Measurements from ENCODE around the gene CDYL.

CDYL gene

GRCh38 chr6:4920914-4921410, 144.8 kb downstream of the CDYL start:
- Histone ChIP-seq H3K79me2 (ENCODE audit: control insufficient read depth, low read length) (0 out of 2 replicates have a peak, but pooled peaks cover 2% of the 10 kb centered on the region), H3K4me2 (ENCODE audit: low read length) (no peak overlapping the region), H3K9me3 (ENCODE audit: control insufficient read depth, insufficient read depth, low read length) (no peaks in the 10 kb centered on the region), H3K9me2 (replicated peaks; ENCODE audit: control insufficient read depth, low read length) (no peaks in the 10 kb centered on the region), H3K4me3 (ENCODE audit: low read length) (no peak overlapping the region), H3F3A (ENCODE audit: control insufficient read depth, insufficient read depth) (no peaks in the 10 kb centered on the region), H3K36me3 (ENCODE audit: control insufficient read depth, low read length) (no peaks in the 10 kb centered on the region), H3K27me3 (ENCODE audit: control insufficient read depth, low read length) (no peaks in the 10 kb centered on the region), H4K20me1 (ENCODE audit: control insufficient read depth, insufficient read depth, low read depth, low read length) (peaks cover 4% of the 10 kb centered on the region; the same call in 1 of the 2 replicates), H3K4me1 (ENCODE audit: control insufficient read depth, low read length) (no peaks in the 10 kb centered on the region), H3K27ac (ENCODE audit: low read depth, low read length) (no peak overlapping the region)
- no peak for TF ChIP-seq CTCF (IDR thresholded peaks at IDR 0.05; ENCODE audit: low read depth, low read length, poor library complexity, severe bottlenecking)
- no peak for TF ChIP-seq EZH2phosphoT487 (IDR thresholded peaks at IDR 0.05; ENCODE audit: borderline replicate concordance, low read length)

- TF ChIP-seq EZH2phosphoT487 (IDR thresholded peaks at IDR 0.05; ENCODE audit: borderline replicate concordance, low read length), result no peak
- no peak for TF ChIP-seq CTCF (IDR thresholded peaks at IDR 0.05; ENCODE audit: low read depth, low read length, poor library complexity, severe bottlenecking)
- Histone ChIP-seq H4K20me1 (ENCODE audit: control insufficient read depth, insufficient read depth, low read depth, low read length) (peaks cover 4% of the 10 kb centered on the region; the same call in 1 of the 2 replicates), H3K9me2 (replicated peaks; ENCODE audit: control insufficient read depth, low read length) (no peaks in the 10 kb centered on the region), H3K36me3 (ENCODE audit: control insufficient read depth, low read length) (no peaks in the 10 kb centered on the region), H3F3A (ENCODE audit: control insufficient read depth, insufficient read depth) (no peaks in the 10 kb centered on the region), H3K9me3 (ENCODE audit: control insufficient read depth, insufficient read depth, low read length) (no peaks in the 10 kb centered on the region), H3K4me2 (ENCODE audit: low read length) (no peak overlapping the region), H3K79me2 (ENCODE audit: control insufficient read depth, low read length) (0 out of 2 replicates have a peak, but pooled peaks cover 2% of the 10 kb centered on the region), H3K4me3 (ENCODE audit: low read length) (no peak overlapping the region), H3K27me3 (ENCODE audit: control insufficient read depth, low read length) (no peaks in the 10 kb centered on the region), H3K4me1 (ENCODE audit: control insufficient read depth, low read length) (no peaks in the 10 kb centered on the region), H3K27ac (ENCODE audit: low read depth, low read length) (no peak overlapping the region)
Observed at GRCh38 chr6:4922488-4923037, 146.4 kb downstream of the CDYL start.

GRCh38 chr6:4923081-4923480, 146.9 kb downstream of the CDYL start:
- Histone ChIP-seq H3K36me3 (ENCODE audit: control insufficient read depth, low read length) (no peaks in the 10 kb centered on the region), H4K20me1 (ENCODE audit: control insufficient read depth, insufficient read depth, low read depth, low read length) (peaks cover 4% of the 10 kb centered on the region; the same call in 1 of the 2 replicates), H3K9me2 (replicated peaks; ENCODE audit: control insufficient read depth, low read length) (no peaks in the 10 kb centered on the region), H3K9me3 (ENCODE audit: control insufficient read depth, insufficient read depth, low read length) (no peaks in the 10 kb centered on the region), H3F3A (ENCODE audit: control insufficient read depth, insufficient read depth) (no peaks in the 10 kb centered on the region), H3K4me2 (ENCODE audit: low read length) (no peak overlapping the region), H3K79me2 (ENCODE audit: control insufficient read depth, low read length) (no peaks in the 10 kb centered on the region), H3K27me3 (ENCODE audit: control insufficient read depth, low read length) (no peaks in the 10 kb centered on the region), H3K27ac (ENCODE audit: low read depth, low read length) (no peak overlapping the region), H3K4me3 (ENCODE audit: low read length) (no peak overlapping the region), H3K4me1 (ENCODE audit: control insufficient read depth, low read length) (no peaks in the 10 kb centered on the region)
- TF ChIP-seq EZH2phosphoT487 (IDR thresholded peaks at IDR 0.05; ENCODE audit: borderline replicate concordance, low read length), result no peak
- TF ChIP-seq CTCF (IDR thresholded peaks at IDR 0.05; ENCODE audit: low read depth, low read length, poor library complexity, severe bottlenecking), result no peak

All from DOHH2 (cell line).